ENCODE measurements around the gene ASIC3.

DNA sequence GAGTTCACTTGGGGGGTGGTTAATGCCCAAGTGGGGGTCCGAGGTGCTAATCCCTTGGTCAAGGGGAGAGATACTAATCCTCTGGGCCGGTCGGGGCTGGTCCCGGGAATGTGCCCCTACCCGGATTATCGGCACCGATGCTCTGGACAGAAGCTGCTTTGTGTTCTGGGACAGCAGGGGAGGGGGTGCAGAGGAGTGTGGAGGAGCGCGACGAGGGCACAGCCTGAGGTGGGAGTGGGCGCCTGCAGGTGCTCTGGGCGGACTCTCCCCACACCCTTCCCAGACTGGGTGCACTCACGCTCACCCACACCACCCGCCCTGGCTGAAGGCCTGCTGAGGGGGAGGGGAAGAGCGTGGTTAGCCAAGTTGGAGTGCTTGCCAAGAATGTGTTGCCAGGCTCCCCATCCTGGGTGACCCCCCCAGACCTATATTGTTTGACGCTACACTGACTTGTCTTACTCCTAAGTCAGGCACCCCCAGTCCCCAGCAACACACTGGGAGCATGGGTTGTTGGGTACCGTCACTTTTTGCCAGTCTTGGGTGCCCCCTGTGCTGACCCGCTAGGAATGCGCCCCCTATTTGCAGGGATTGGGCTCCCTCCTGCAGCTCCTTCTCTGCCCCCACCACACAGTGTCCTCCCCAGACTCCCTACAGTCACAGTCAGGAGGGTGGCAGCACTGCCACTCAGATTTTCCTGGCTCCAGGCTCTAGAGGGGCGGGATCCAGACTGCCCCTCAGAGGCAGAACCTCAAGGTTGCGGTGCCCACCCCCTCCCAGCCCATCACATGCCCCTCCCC, 12.3 kb downstream of the ASIC3 start:
- TF ChIP-seq, protein P1, sequence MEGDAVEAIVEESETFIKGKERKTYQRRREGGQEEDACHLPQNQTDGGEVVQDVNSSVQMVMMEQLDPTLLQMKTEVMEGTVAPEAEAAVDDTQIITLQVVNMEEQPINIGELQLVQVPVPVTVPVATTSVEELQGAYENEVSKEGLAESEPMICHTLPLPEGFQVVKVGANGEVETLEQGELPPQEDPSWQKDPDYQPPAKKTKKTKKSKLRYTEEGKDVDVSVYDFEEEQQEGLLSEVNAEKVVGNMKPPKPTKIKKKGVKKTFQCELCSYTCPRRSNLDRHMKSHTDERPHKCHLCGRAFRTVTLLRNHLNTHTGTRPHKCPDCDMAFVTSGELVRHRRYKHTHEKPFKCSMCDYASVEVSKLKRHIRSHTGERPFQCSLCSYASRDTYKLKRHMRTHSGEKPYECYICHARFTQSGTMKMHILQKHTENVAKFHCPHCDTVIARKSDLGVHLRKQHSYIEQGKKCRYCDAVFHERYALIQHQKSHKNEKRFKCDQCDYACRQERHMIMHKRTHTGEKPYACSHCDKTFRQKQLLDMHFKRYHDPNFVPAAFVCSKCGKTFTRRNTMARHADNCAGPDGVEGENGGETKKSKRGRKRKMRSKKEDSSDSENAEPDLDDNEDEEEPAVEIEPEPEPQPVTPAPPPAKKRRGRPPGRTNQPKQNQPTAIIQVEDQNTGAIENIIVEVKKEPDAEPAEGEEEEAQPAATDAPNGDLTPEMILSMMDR (IDR thresholded peaks at IDR 0.05): no peak
- no peak for TF ChIP-seq POLR2A (IDR thresholded peaks at IDR 0.05)
- no peak for TF ChIP-seq EP300 (IDR thresholded peaks at IDR 0.05)
